ENCODE results near the gene RBMS2.

The RBMS2 gene

DNA sequence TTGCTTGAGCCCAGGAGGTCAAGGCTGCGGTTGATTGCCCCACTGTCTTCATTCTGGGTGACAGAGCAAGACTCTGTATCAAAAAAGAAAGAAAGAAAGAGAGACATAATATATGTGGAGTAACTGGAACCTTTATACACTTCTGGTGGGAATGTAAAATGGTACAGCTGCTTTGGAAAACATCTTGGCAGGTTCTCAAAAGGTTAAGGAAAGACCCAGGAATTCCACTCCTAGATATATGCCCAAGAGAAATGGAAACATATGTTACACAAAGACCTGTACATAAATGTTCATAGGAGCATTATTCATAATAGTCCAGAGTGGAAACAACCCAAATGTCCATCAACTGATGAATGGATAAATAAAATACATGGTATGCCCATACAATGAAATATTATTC lies 7.2 kb downstream of the RBMS2 start:
- Histone ChIP-seq H3K4me1 (peaks cover 9% of the 10 kb centered on the region), H3K4me3 (no peak overlapping the region), H3K9me3 (no peaks in the 10 kb centered on the region), H3K36me3 (replicated peaks) (no peaks in the 10 kb centered on the region), H3K27me3 (ENCODE audit: low read depth) (no peaks in the 10 kb centered on the region)
- in situ Hi-C loops (cut with MboI; ENCODE audit: low sequenced_read_pairs) = no loop called here
- DNase-seq (ENCODE audit: low spot score in 2 of 2) = no peak

DNA sequence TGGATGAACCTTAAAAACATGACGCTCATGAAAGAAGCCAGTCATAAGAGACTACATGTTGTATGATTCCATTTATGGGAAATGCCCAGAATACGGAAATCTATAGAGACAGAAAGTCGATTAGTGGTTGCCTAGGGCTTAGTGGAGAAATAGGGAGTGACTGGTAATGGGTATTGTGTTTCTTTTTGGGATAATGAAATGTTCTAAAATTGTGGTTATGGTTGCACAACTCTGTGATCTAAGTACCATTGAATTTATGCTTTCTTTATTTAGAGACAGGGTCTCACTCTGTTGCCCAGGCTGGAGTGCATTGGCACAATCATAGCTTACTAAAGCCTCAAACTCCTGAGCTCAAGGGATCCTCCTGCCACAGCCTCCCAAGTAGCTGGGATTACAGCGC lies 8.0 kb downstream of the RBMS2 start:
- H3K27me3 ChIP-seq (ENCODE audit: low read depth) = no peaks in the 10 kb centered on the region
- no peak overlapping the region for H3K4me3 ChIP-seq
- DNase-seq (ENCODE audit: low spot score in 2 of 2) = no peak
- in situ Hi-C loops (cut with MboI; ENCODE audit: low sequenced_read_pairs) = no loop called here
- H3K4me1 ChIP-seq = peaks cover 9% of the 10 kb centered on the region
- no peaks in the 10 kb centered on the region for H3K9me3 ChIP-seq
- H3K36me3 ChIP-seq (replicated peaks) = no peaks in the 10 kb centered on the region

DNA sequence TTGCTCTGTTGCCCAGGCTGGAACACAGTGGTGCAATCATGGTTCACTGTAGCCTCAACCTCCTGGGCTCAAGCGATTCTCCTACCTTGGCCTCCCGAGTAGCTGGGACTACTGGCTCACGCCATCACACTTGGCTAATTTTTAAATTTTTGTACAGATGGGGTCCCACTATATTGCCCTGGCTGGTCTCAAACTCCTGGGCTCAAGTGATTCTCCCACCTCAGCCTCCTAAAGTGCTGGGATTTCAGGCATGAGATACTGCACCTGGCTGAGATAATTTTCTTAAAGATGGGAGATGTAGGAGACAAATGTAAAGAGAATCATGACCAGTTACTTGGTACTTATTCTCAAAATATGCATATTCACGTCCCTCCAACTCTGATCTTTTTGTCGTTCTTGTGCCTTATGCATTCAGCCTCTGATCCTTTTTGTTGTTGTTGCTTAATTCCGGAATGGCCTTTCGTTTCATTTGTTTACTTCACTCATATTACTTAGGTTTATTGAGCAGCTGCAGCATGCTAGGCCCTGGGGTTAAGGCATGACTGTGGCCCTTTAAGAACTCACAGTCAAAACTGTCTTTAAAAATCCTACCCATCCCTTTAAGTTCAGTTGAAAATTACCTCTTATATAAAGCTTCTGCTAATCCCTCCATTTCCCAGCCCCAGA lies 8.9 kb downstream of the RBMS2 start:
- in situ Hi-C loops (cut with MboI; ENCODE audit: low sequenced_read_pairs) = no loop called here
- no peaks in the 10 kb centered on the region for H3K36me3 ChIP-seq (replicated peaks)
- DNase-seq (ENCODE audit: low spot score in 2 of 2) = no peak

DNA sequence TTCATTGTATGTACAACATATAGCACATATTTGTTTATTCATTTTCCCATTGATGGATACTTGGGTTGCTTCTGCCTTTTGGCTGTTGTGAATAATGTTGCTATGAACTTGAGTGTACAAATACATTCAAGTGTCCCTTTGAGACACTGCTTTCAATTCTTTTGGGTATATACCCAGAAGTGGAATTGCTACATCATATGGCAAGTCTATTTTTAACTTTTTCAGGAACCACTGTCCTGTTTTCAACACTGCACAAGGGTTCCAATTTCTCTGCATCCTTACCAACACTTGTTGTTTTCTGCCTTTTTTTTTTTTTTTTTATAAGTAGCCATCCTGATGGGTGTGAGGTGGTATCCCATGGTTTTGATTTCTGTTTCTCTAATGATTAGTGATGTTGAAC lies 15.9 kb downstream of the RBMS2 start:
- in situ Hi-C loops (cut with MboI; ENCODE audit: low sequenced_read_pairs) = no loop called here
- no peaks in the 10 kb centered on the region for H3K36me3 ChIP-seq (replicated peaks)
- DNase-seq (ENCODE audit: low spot score in 2 of 2) = no peak
- H3K4me3 ChIP-seq = no peak overlapping the region
- no peaks in the 10 kb centered on the region for H3K27me3 ChIP-seq (ENCODE audit: low read depth)
- no peaks in the 10 kb centered on the region for H3K4me1 ChIP-seq
- H3K9me3 ChIP-seq = no peaks in the 10 kb centered on the region

More for the DNA sequence above, 8.9 kb downstream of the RBMS2 start:
- H3K9me3 ChIP-seq = no peaks in the 10 kb centered on the region
- H3K4me1 ChIP-seq = peaks cover 9% of the 10 kb centered on the region
- no peaks in the 10 kb centered on the region for H3K27me3 ChIP-seq (ENCODE audit: low read depth)
- no peak overlapping the region for H3K4me3 ChIP-seq

DNA sequence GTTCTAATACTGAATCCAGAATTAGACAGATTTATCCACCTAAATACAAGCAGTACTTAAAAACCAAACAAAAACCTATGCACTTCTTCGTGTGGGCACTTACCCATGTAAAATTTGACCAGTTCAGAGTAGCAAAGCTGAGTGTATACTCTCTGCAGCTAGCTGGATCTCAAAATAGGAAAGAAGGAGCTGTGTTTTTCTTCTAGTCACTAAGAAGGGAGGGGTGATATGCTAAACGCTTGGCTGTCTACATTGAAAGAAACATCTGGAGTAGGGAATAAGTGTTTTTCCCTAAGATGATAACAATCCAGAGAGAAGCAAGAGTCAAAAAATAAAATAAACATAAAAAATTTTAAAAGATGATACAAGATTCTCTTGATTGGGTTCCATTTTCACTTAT lies 20.0 kb downstream of the RBMS2 start:
- no peak overlapping the region for H3K4me3 ChIP-seq
- in situ Hi-C loops (cut with MboI; ENCODE audit: low sequenced_read_pairs) = no loop called here
- no peak for DNase-seq (ENCODE audit: low spot score in 2 of 2)
- H3K9me3 ChIP-seq = no peaks in the 10 kb centered on the region
- no peaks in the 10 kb centered on the region for H3K27me3 ChIP-seq (ENCODE audit: low read depth)
- H3K36me3 ChIP-seq (replicated peaks) = no peaks in the 10 kb centered on the region
- H3K4me1 ChIP-seq = no peaks in the 10 kb centered on the region

DNA sequence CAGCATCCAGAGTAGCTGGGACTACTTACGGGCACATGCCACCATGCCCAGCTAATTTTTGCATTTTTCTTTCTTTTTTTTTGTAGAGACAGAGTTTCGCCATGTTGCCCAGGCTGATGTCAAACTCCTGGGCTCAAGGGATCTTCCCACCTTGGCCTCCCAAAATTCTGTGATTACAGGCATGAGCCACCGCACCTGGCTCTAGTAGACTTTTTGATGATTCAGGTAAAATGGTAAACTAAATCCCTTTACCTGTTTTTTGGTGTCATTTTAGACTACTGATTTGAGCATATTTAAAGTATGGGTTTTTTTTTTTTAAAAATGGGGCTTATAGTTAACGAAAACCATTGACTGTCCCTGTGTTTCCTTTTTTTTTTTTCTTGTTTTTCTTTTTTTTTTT lies 20.5 kb downstream of the RBMS2 start:
- Histone ChIP-seq H3K27me3 (ENCODE audit: low read depth) (no peaks in the 10 kb centered on the region), H3K4me3 (no peak overlapping the region), H3K9me3 (no peaks in the 10 kb centered on the region), H3K36me3 (replicated peaks) (no peaks in the 10 kb centered on the region), H3K4me1 (no peaks in the 10 kb centered on the region)
- in situ Hi-C loops (cut with MboI; ENCODE audit: low sequenced_read_pairs) = no loop called here
- DNase-seq (ENCODE audit: low spot score in 2 of 2) = no peak

DNA sequence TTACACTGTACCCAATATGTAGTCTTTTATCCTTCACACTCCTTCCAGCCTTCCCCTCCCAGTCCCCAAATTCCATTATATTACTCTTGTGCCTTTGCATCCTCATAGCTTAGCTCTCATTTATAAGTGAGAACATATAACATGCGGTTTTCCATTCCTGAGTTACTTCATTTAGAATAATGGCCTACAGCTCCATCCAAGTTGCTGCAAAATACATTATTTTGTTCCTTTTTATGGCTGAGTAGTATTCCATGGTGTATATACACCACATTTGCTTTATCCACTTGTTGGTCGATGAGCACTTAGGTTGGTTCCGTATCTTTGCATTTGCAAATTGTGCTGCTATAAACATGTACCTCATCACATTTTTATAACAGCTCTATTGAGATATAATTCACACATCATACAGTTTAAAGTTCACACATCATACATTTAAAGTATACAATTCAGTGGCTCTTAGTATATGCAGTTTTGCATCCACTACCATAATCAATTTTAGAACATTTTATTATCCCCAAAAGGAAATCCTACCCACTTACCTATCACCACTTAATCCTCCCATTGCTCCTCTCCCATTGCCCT lies 23.5 kb downstream of the RBMS2 start:
- Histone ChIP-seq H3K36me3 (replicated peaks) (no peaks in the 10 kb centered on the region), H3K27me3 (ENCODE audit: low read depth) (no peaks in the 10 kb centered on the region), H3K9me3 (no peaks in the 10 kb centered on the region), H3K4me3 (no peak overlapping the region), H3K4me1 (no peaks in the 10 kb centered on the region)
- in situ Hi-C loops (cut with MboI; ENCODE audit: low sequenced_read_pairs) = no loop called here
- no peak for DNase-seq (ENCODE audit: low spot score in 2 of 2)

DNA sequence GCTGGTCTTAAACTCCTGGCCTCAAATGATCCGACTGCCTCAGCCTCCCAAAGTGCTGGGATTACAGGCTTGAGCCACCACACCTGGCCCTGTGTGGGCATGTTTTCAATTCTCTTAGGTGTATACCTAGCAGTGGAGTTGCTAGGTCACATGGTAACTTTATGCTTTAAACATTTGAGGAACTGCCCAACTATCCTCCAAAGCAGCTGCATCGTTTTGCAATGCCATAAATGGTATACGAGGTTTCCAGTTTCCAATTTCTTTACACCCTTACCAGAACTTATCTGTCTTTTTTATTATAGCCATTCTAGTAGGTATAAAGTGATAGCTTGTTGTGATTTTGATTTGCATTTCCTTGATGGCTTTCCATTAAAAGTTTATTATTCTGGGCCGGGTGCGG lies 25.1 kb downstream of the RBMS2 start:
- no peaks in the 10 kb centered on the region for H3K27me3 ChIP-seq (ENCODE audit: low read depth)
- H3K4me3 ChIP-seq = no peak overlapping the region
- DNase-seq (ENCODE audit: low spot score in 2 of 2) = no peak
- no peaks in the 10 kb centered on the region for H3K36me3 ChIP-seq (replicated peaks)
- no peaks in the 10 kb centered on the region for H3K9me3 ChIP-seq
- in situ Hi-C loops (cut with MboI; ENCODE audit: low sequenced_read_pairs) = no loop called here
- no peaks in the 10 kb centered on the region for H3K4me1 ChIP-seq

DNA sequence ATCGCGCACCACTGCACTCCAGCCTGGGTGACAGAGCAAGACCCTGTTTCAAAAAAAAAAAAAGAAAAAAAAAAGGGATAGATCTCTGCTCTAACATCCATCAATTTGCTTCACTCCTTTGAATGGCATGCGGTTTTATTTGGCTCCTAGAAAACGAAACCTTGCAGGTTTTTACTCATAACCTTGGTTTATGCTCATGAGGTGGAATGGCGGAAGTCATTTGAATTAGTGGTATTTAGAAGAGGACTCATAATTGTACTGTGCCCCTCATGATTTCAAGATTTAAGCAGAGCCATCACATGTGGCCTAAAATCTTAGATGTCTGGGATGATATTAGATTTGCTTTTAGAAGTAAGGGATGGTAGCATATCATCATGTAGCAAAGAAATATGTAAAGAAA lies 29.4 kb downstream of the RBMS2 start:
- Histone ChIP-seq H3K27me3 (ENCODE audit: low read depth) (no peaks in the 10 kb centered on the region), H3K9me3 (no peaks in the 10 kb centered on the region), H3K4me3 (no peak overlapping the region), H3K36me3 (replicated peaks) (no peaks in the 10 kb centered on the region), H3K4me1 (no peaks in the 10 kb centered on the region)
- in situ Hi-C loops (cut with MboI; ENCODE audit: low sequenced_read_pairs) = no loop called here
- no peak for DNase-seq (ENCODE audit: low spot score in 2 of 2)

DNA sequence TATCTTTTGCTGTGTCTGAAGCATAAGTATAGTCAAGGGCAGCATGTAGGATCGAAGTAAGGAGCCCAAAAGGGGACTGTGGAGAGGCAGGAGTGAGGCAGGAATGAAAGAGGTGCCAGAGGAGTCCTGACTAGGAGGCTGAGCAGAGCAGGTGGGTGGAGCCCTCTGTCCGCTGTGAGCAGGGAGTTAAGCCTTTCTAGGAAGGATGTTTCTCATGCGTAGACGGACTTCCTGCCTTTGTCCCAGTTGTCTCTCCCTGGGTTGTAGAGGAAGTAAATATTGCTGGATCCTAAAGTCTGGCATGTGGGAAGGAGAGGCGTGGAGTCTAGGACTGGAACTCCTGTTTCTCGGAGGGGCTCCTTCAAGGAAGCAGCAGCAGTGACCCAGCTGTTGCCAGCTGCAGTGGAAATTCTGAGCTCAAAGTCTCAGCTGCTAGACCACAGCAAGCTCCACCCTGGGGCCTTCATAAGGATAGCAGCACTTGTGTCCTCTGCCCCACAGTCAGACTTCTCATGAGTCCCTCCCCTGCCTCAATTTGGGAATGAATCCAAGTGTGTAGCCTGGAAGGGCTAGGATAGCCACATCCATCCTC lies 44.0 kb downstream of the RBMS2 start:
- H3K4me3 ChIP-seq = no peak overlapping the region
- in situ Hi-C loops (cut with MboI; ENCODE audit: low sequenced_read_pairs) = no loop called here
- DNase-seq (ENCODE audit: low spot score in 2 of 2) = peak in 1 of 2 experiments; percentile 40
- no peaks in the 10 kb centered on the region for H3K36me3 ChIP-seq (replicated peaks)
- no peaks in the 10 kb centered on the region for H3K27me3 ChIP-seq (ENCODE audit: low read depth)
- no peaks in the 10 kb centered on the region for H3K4me1 ChIP-seq
- H3K9me3 ChIP-seq = no peaks in the 10 kb centered on the region

DNA sequence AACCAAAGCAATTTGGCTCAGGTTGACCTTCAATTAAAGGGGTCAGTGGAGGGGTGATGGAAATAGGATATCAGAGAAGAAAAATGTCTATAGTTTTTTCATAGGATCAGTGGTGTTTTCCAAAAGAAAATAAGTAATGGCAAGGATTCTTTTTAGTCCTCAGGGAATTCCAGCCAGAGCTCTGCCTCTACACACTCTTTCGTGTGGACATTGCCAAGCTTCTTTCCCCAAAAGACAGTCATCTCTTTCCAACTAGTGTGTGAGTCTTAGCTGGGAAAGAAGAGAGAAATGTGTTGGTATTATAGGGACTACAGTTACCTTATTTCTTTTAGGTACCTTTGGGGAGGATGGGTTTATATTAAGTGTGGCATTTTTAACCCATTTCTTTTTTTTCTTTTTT lies 46.5 kb downstream of the RBMS2 start:
- no peaks in the 10 kb centered on the region for H3K4me1 ChIP-seq
- H3K4me3 ChIP-seq = no peak overlapping the region
- no peaks in the 10 kb centered on the region for H3K36me3 ChIP-seq (replicated peaks)
- no peaks in the 10 kb centered on the region for H3K27me3 ChIP-seq (ENCODE audit: low read depth)
- in situ Hi-C loops (cut with MboI; ENCODE audit: low sequenced_read_pairs) = no loop called here
- no peaks in the 10 kb centered on the region for H3K9me3 ChIP-seq
- no peak for DNase-seq (ENCODE audit: low spot score in 2 of 2)

DNA sequence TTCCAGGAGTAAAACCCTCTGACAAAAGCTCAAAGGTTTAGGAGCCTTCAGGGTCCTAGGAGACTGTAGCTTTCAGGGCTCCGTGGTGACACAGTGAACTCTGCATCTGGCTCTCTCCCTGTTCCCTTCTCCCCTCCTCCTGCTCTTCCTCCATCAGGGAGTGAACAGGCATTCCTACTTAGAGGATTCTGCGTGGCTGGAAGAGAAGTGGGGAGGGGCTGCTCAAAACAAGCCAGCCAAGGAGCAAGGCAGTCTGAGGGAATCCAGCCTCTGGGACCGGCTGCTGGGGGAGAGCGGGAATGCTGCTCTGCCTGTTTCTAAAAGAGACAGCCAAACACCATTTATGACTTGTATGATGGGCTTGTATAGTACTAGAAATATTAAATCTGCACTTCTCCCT lies 49.5 kb downstream of the RBMS2 start:
- in situ Hi-C loops (cut with MboI; ENCODE audit: low sequenced_read_pairs) = loop anchor here (10.0 kb wide), 1 partner anchor 56 kb away; no protein-coding TSS in a partner anchor
- H3K9me3 ChIP-seq = no peaks in the 10 kb centered on the region
- H3K4me1 ChIP-seq = no peaks in the 10 kb centered on the region
- H3K36me3 ChIP-seq (replicated peaks) = no peaks in the 10 kb centered on the region
- DNase-seq (ENCODE audit: low spot score in 2 of 2) = no peak
- H3K4me3 ChIP-seq = no peak overlapping the region
- H3K27me3 ChIP-seq (ENCODE audit: low read depth) = no peaks in the 10 kb centered on the region

DNA sequence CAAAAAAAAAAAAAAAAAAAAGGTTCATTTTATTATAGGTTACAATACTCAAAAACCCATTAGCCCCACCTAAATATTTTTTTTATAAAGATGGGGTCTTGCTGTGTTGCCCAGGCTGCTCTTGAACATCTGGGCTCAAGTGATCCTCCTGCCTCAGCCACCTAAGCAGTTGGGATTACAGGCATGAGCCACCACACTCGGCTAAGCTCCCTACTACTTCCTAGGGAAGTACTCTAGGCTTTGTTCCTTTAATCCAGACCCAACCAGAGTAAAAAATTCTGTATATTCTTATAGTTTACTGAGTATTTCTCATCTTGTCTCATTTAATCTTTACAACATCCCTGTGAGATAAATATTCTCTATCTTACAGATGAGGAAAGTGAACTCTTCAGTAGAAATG lies 50.7 kb downstream of the RBMS2 start:
- in situ Hi-C loops (cut with MboI; ENCODE audit: low sequenced_read_pairs) = loop anchor here (10.0 kb wide), 1 partner anchor 57 kb away; no protein-coding TSS in a partner anchor
- Histone ChIP-seq H3K36me3 (replicated peaks) (no peaks in the 10 kb centered on the region), H3K9me3 (no peaks in the 10 kb centered on the region), H3K4me1 (no peaks in the 10 kb centered on the region), H3K4me3 (no peak overlapping the region), H3K27me3 (ENCODE audit: low read depth) (no peaks in the 10 kb centered on the region)
- DNase-seq (ENCODE audit: low spot score in 2 of 2) = no peak

DNA sequence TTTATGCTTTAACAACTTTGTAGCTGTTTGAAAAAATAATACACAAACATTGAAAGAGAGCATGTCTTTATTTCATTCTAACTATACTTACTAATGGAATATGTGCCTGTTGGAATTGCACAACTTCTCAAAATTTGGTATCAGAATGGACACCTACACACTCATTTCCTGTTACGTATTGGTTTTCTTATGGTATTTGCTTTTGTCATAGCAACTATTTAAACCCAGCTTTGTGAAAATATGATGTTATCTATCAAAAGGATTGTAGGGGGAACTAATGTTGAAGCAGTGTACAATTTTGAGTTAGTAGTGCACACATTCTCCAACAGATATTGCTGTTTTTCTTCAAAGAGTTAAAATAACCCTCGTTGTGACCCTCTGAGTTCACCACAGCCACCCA lies 52.6 kb downstream of the RBMS2 start:
- no peak for DNase-seq (ENCODE audit: low spot score in 2 of 2)
- H3K9me3 ChIP-seq = no peaks in the 10 kb centered on the region
- in situ Hi-C loops (cut with MboI; ENCODE audit: low sequenced_read_pairs) = loop anchor here (10.0 kb wide), 1 partner anchor 59 kb away; no protein-coding TSS in a partner anchor
- no peaks in the 10 kb centered on the region for H3K27me3 ChIP-seq (ENCODE audit: low read depth)
- no peaks in the 10 kb centered on the region for H3K36me3 ChIP-seq (replicated peaks)
- H3K4me3 ChIP-seq = no peak overlapping the region
- H3K4me1 ChIP-seq = no peaks in the 10 kb centered on the region
